Right lobe of liver (tissue), 4 donors: ENCODE data around the gene ZNF474.

Source experiments
- POLR2A ChIP-seq: fragments of 450-650 bp; IDR thresholded peaks from one replicate; pipeline ENCODE4 v1.6.1; 2017; ENCODE audit warnings: antibody characterized with exemption, mild to moderate bottlenecking
- TF ChIP-seq, protein P1 (sequence below), 4 donors: fragments of 200-600 bp in 3 of 4; fragments of 450-650 bp in 1 of 4; IDR thresholded peaks; one replicate each; pipeline versions ENCODE4 v1.5.1 to v1.8.0; 2016 to 2022; ENCODE audit warnings: antibody characterized with exemption in 4 of 4, mild to moderate bottlenecking in 2 of 4
- donor health status: DM: no; HTN: no; CAD: no.
- donor health status: DM: no; HTN: no; CAD: no.
- donor health status: DM: no; HTN: yes; CAD: no.

DNA sequence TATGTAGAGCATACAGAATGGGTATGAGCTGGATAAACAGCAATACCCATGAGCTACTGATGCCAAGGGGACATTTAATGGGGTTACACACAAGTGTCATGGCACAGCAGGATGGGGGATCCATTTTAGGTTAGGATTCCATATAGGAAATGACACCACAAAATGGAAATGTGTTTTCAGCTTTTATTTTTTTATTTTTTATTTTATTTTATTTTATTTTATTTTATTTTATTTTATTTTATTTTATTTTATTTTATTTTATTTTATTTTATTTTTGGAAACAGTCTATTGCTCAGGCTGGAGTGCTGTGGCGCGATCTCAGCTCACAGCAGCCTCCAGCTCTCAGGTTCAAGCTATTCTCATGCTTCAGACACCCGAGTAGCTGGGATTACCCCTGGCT lies 11.6 kb downstream of the ZNF474 start:
- no peak for TF ChIP-seq POLR2A
- TF ChIP-seq, protein P1, sequence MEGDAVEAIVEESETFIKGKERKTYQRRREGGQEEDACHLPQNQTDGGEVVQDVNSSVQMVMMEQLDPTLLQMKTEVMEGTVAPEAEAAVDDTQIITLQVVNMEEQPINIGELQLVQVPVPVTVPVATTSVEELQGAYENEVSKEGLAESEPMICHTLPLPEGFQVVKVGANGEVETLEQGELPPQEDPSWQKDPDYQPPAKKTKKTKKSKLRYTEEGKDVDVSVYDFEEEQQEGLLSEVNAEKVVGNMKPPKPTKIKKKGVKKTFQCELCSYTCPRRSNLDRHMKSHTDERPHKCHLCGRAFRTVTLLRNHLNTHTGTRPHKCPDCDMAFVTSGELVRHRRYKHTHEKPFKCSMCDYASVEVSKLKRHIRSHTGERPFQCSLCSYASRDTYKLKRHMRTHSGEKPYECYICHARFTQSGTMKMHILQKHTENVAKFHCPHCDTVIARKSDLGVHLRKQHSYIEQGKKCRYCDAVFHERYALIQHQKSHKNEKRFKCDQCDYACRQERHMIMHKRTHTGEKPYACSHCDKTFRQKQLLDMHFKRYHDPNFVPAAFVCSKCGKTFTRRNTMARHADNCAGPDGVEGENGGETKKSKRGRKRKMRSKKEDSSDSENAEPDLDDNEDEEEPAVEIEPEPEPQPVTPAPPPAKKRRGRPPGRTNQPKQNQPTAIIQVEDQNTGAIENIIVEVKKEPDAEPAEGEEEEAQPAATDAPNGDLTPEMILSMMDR (IDR thresholded peaks at IDR 0.05), result no peak
